GM21367 (cell line): ENCODE results near the gene KCNQ1.

Experiments
- ATAC-seq: cut with Tn5 transposase; IDR thresholded peaks from one replicate; pipeline ENCODE4 v1.9.1; 2021; ENCODE audit not compliant: unreplicated experiment

KCNQ1 gene

GRCh38 chr11:2508793-2509192 is 64.0 kb downstream of the KCNQ1 start:
- no peak for ATAC-seq

GRCh38 chr11:2509481-2510001 is 64.7 kb downstream of the KCNQ1 start:
- no peak for ATAC-seq

- ATAC-seq: no peak
Measured at GRCh38 chr11:2510626-2511402, 66.0 kb downstream of the KCNQ1 start.

- no peak for ATAC-seq
Measured at GRCh38 chr11:2511421-2512369, 66.9 kb downstream of the KCNQ1 start.

GRCh38 chr11:2512431-2513407 is 67.9 kb downstream of the KCNQ1 start:
- ATAC-seq: no peak

- no peak for ATAC-seq
Measured at GRCh38 chr11:2513441-2513840, 68.6 kb downstream of the KCNQ1 start.

- ATAC-seq: no peak
Measured at GRCh38 chr11:2515401-2516275, 70.8 kb downstream of the KCNQ1 start.

- no peak for ATAC-seq
Measured at GRCh38 chr11:2516276-2517015, 71.6 kb downstream of the KCNQ1 start.

GRCh38 chr11:2517016-2517385 is 72.2 kb downstream of the KCNQ1 start:
- no peak for ATAC-seq

GRCh38 chr11:2517386-2518064 is 72.7 kb downstream of the KCNQ1 start:
- no peak for ATAC-seq

- ATAC-seq: no peak
Measured at GRCh38 chr11:2518111-2518982, 73.5 kb downstream of the KCNQ1 start.

- ATAC-seq: no peak
Measured at GRCh38 chr11:2518983-2519340, 74.2 kb downstream of the KCNQ1 start.

- no peak for ATAC-seq
Measured at GRCh38 chr11:2519517-2519861, 74.7 kb downstream of the KCNQ1 start.

- no peak for ATAC-seq
Measured at GRCh38 chr11:2519862-2520735, 75.3 kb downstream of the KCNQ1 start.

- no peak for ATAC-seq
Measured at GRCh38 chr11:2520736-2521035, 75.9 kb downstream of the KCNQ1 start.

GRCh38 chr11:2521081-2521732 is 76.4 kb downstream of the KCNQ1 start:
- ATAC-seq: no peak
